Liver (tissue), 9 donors: ENCODE measurements around the gene CARD16. TPM values are rescaled to one million over a fixed set of nuclear protein-coding genes. Genes with fewer than 3 reads are reported as not detected.

Experiments
- DNase-seq: peaks from one replicate; pipeline ENCODE4 v3.0.0-alpha.2; 2017; ENCODE audit warnings: low spot score
- H3K27ac ChIP-seq, 2 donors: one replicate each; pipeline ENCODE4 v1.7.0; 2013; ENCODE audit warnings: inconsistent platforms in 2 of 2, low read length in 2 of 2, control low read depth in 1 of 2, low read depth in 1 of 2, mild to moderate bottlenecking in 1 of 2
- H3K27me3 ChIP-seq, 4 donors: one replicate each; pipeline versions ENCODE4 v1.6.1 to v1.7.0; 2013; ENCODE audit warnings: low read length in 3 of 4, inconsistent platforms in 1 of 4, mild to moderate bottlenecking in 1 of 4, moderate library complexity in 1 of 4; ENCODE audit not compliant: control insufficient read depth in 4 of 4, insufficient read depth in 4 of 4
- H3K36me3 ChIP-seq, 4 donors: one replicate each; pipeline versions ENCODE4 v1.6.1 to v1.7.0; 2013; ENCODE audit warnings: low read length in 3 of 4, mild to moderate bottlenecking in 3 of 4, low read depth in 1 of 4, moderate library complexity in 1 of 4; ENCODE audit not compliant: control insufficient read depth in 4 of 4, insufficient read depth in 3 of 4
- H3K4me1 ChIP-seq, 4 donors: one replicate each; pipeline versions ENCODE4 v1.6.1 to v1.7.0; 2013; ENCODE audit warnings: low read length in 3 of 4, mild to moderate bottlenecking in 3 of 4, moderate library complexity in 1 of 4; ENCODE audit not compliant: control insufficient read depth in 4 of 4, insufficient read depth in 4 of 4
- H3K4me3 ChIP-seq, 3 donors: one replicate each; pipeline versions ENCODE4 v1.6.1 to v1.7.0; 2013; ENCODE audit warnings: low read length in 3 of 3, control low read depth in 1 of 3, low read depth in 1 of 3, mild to moderate bottlenecking in 1 of 3
- H3K9ac ChIP-seq, 2 donors: one replicate each; pipeline ENCODE4 v1.7.0; 2013; ENCODE audit warnings: low read length in 2 of 2, mild to moderate bottlenecking in 2 of 2, moderate library complexity in 2 of 2, control low read depth in 1 of 2, low read depth in 1 of 2
- H3K9me3 ChIP-seq, 4 donors: one replicate each; pipeline versions ENCODE4 v1.6.1 to v1.7.0; 2013; ENCODE audit warnings: low read length in 3 of 4; ENCODE audit not compliant: control insufficient read depth in 4 of 4
- EGR1 ChIP-seq, 2 donors: IDR thresholded peaks; 2 replicates each; pipeline ENCODE4 v1.6.1; 2016 to 2018; ENCODE audit warnings: antibody characterized with exemption in 2 of 2, low read depth in 2 of 2
- FOXA1 ChIP-seq: IDR thresholded peaks from 2 replicates; pipeline ENCODE4 v1.6.1; 2016; ENCODE audit warnings: antibody characterized with exemption
- HNF4A ChIP-seq, 2 donors: conservative IDR thresholded peaks; 2 replicates each; pipeline ENCODE4 v1.6.1; 2016; ENCODE audit warnings: antibody characterized with exemption in 2 of 2, mild to moderate bottlenecking in 2 of 2
- RAD21 ChIP-seq, 2 donors: IDR thresholded peaks; 2 replicates each; pipeline ENCODE4 v1.6.1; 2016; ENCODE audit warnings: antibody characterized with exemption in 2 of 2, mild to moderate bottlenecking in 2 of 2
- WGBS: extraction: QIAGEN DNeasy Blood & Tissue Kit; methylation state at CpG from one replicate; pipeline ENCODE4 v1.1.7; 2013; 5-methylcytosine and 5-hydroxymethylcytosine counted together
- polyA plus RNA-seq, 2 donors: library from polyadenylated mRNA; stranded (reverse) in 1 of 2; unstranded in 1 of 2; fragments of 200-250 nt in 1 of 2; fragments of >200 nt in 1 of 2; fragmentation: Nextera tagmentation in 1 of 2; extraction: Ambion mirVana in 1 of 2; gene quantifications; one replicate each; pipeline versions ENCODE4 v1.2.1 to v1.2.3, GENCODE V29; 2013 to 2015
- total RNA-seq, 2 donors: library from RNA; depleted of rRNA; stranded (reverse); fragments of >200 nt; gene quantifications; one replicate each; pipeline ENCODE4 v1.2.3, GENCODE V29; 2014
- TF ChIP-seq, protein P1 (sequence below): IDR thresholded peaks from 2 replicates; pipeline ENCODE4 v1.6.1; 2016; ENCODE audit warnings: antibody characterized with exemption, mild to moderate bottlenecking
- TF ChIP-seq, protein P2 (sequence below): fragments of 150-350 bp; IDR thresholded peaks from 2 replicates; pipeline ENCODE4 v1.5.1; 2017; ENCODE audit warnings: improper control_type of control experiment, low read depth, low read length; ENCODE audit not compliant: missing input control
- TF ChIP-seq, protein P3 (sequence below): IDR thresholded peaks from 2 replicates; pipeline ENCODE4 v1.6.1; 2016; ENCODE audit warnings: antibody characterized with exemption
- donor health status: healthy.
- donor health status: healthy.
- donor health status: healthy.
- donor health status: healthy.
- donor health status: healthy.

CARD16 gene
- total and polyA plus RNA-seq, 4 donors = 5.1 to 10.0 (median 8.7) TPM

DNA sequence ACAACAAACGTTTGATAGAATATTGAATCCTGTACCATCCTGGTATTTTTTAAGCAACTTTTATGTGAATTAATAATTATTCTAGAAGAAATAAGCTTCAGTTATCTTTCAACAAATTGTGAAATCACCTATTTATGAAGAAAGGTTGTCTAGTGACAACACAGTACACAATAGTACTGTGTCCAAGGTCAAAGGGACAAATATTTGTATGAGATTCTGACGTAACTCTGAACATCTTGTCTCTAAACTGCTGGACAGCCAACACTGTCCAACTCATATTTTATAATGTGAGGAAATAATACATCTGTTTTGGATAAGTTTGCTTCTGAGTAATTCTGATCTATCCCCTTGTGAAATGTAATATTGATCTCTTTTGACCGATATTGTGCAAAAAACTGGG lies 41.1 kb downstream of the CARD16 start:
- H3K27ac ChIP-seq = no peak overlapping the region
- peak; percentile 26 to 28 for TF ChIP-seq HNF4A (conservative IDR thresholded peaks at IDR 0.05)
- TF ChIP-seq, protein P1, sequence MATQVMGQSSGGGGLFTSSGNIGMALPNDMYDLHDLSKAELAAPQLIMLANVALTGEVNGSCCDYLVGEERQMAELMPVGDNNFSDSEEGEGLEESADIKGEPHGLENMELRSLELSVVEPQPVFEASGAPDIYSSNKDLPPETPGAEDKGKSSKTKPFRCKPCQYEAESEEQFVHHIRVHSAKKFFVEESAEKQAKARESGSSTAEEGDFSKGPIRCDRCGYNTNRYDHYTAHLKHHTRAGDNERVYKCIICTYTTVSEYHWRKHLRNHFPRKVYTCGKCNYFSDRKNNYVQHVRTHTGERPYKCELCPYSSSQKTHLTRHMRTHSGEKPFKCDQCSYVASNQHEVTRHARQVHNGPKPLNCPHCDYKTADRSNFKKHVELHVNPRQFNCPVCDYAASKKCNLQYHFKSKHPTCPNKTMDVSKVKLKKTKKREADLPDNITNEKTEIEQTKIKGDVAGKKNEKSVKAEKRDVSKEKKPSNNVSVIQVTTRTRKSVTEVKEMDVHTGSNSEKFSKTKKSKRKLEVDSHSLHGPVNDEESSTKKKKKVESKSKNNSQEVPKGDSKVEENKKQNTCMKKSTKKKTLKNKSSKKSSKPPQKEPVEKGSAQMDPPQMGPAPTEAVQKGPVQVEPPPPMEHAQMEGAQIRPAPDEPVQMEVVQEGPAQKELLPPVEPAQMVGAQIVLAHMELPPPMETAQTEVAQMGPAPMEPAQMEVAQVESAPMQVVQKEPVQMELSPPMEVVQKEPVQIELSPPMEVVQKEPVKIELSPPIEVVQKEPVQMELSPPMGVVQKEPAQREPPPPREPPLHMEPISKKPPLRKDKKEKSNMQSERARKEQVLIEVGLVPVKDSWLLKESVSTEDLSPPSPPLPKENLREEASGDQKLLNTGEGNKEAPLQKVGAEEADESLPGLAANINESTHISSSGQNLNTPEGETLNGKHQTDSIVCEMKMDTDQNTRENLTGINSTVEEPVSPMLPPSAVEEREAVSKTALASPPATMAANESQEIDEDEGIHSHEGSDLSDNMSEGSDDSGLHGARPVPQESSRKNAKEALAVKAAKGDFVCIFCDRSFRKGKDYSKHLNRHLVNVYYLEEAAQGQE = peak; percentile 69
- no peak for TF ChIP-seq FOXA1
- no peak overlapping the region for H3K4me3 ChIP-seq
- H3K9me3 ChIP-seq = no peaks in the 10 kb centered on the region
- H3K36me3 ChIP-seq = no peaks in the 10 kb centered on the region
- H3K9ac ChIP-seq = no peak overlapping the region
- 40% methylated on average over 3 of the region's 3 CpGs for WGBS
- no peaks in the 10 kb centered on the region for H3K27me3 ChIP-seq
- H3K4me1 ChIP-seq = no peaks in the 10 kb centered on the region
- no peak for DNase-seq

DNA sequence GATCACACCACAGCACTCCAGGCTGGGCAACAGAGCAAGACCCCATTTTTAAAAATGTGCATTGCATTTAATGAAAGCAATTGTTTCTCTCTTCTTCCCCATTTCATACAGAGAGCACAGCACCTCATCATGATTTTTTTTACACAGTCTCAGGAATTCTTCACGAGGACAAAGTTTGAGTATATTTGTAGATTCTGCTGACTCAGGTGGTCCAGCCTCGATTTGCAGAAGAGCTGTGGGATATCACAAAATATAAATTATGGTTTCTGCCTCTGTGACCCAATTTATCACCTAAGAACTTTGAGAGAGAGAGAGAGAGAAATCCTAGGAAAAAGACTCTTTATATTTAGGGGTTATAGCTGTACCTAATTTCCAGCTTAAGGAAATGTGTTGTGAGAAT lies 42.0 kb downstream of the CARD16 start:
- Histone ChIP-seq H3K27me3 (no peaks in the 10 kb centered on the region), H3K27ac (no peak overlapping the region), H3K9me3 (no peaks in the 10 kb centered on the region), H3K9ac (no peak overlapping the region), H3K36me3 (no peaks in the 10 kb centered on the region), H3K4me3 (no peak overlapping the region), H3K4me1 (no peaks in the 10 kb centered on the region)
- 68% methylated on average over 2 of the region's 2 CpGs for WGBS
- no peak for DNase-seq
- TF ChIP-seq, protein P1 = no peak
- TF ChIP-seq FOXA1 = no peak

DNA sequence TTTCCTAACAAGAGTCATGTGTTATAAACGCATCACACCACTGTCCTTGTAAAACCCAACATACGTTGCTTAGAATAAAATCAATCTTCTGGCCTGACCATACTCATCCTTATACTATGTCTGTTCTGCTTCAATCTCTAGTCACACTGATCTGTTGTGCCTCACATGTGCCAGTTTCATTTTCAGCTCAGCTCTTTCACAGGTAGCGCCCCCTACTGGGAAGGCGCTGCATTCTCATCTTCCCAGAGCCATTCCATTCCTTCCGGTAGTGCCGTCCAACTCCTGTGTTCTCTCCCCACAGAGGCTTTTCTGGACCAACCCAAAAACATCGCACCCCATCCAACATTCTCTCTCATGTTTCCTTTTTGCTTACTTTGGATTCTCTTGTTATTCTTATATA lies 44.3 kb downstream of the CARD16 start:
- no peaks in the 10 kb centered on the region for H3K27me3 ChIP-seq
- H3K36me3 ChIP-seq = no peaks in the 10 kb centered on the region

More for the DNA sequence above, 44.3 kb downstream of the CARD16 start:
- Histone ChIP-seq H3K9ac (no peak overlapping the region), H3K9me3 (no peaks in the 10 kb centered on the region), H3K4me1 (peaks cover 0 to 1% (median 0%) of the 10 kb centered on the region in 4 donors), H3K27ac (no peak overlapping the region), H3K4me3 (no peak overlapping the region)
- no peak for DNase-seq
- 77% methylated on average over 7 of the region's 7 CpGs for WGBS
- TF ChIP-seq EGR1 (IDR thresholded peaks at IDR 0.05; ENCODE audit: low read depth in 2 of 2) = no peak
- TF ChIP-seq FOXA1 = no peak
- TF ChIP-seq RAD21 (IDR thresholded peaks at IDR 0.05) = peak; percentile 62 to 79
- TF ChIP-seq, protein P2, sequence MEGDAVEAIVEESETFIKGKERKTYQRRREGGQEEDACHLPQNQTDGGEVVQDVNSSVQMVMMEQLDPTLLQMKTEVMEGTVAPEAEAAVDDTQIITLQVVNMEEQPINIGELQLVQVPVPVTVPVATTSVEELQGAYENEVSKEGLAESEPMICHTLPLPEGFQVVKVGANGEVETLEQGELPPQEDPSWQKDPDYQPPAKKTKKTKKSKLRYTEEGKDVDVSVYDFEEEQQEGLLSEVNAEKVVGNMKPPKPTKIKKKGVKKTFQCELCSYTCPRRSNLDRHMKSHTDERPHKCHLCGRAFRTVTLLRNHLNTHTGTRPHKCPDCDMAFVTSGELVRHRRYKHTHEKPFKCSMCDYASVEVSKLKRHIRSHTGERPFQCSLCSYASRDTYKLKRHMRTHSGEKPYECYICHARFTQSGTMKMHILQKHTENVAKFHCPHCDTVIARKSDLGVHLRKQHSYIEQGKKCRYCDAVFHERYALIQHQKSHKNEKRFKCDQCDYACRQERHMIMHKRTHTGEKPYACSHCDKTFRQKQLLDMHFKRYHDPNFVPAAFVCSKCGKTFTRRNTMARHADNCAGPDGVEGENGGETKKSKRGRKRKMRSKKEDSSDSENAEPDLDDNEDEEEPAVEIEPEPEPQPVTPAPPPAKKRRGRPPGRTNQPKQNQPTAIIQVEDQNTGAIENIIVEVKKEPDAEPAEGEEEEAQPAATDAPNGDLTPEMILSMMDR = peak; percentile 51
- TF ChIP-seq, protein P3, sequence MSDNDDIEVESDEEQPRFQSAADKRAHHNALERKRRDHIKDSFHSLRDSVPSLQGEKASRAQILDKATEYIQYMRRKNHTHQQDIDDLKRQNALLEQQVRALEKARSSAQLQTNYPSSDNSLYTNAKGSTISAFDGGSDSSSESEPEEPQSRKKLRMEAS = no peak
